Stimulated activated CD4-positive, alpha-beta T cell treated with anti-CD3 and anti-CD28 coated beads, Interleukin-15, amount 100 ng/mL, for 48 hours (primary cell): Measurements from ENCODE around the gene FOXK1.
"Not testable (repeated sequence)": the region's sequence is repeated elsewhere in the genome, so short reads cannot be mapped to it uniquely, and the experiment has no call there.

Source experiments
- DNase-seq, 2 donors: peaks; one replicate each; pipeline ENCODE4 v3.0.0-alpha.2; 2020; ENCODE audit warnings: low read depth in 2 of 2

FOXK1 gene

GRCh38 chr7:4800487-4800886, 118.4 kb downstream of the FOXK1 start:
- DNase-seq, result no peak

GRCh38 chr7:4800926-4801838, 119.1 kb downstream of the FOXK1 start:
- no peak for DNase-seq

DNA sequence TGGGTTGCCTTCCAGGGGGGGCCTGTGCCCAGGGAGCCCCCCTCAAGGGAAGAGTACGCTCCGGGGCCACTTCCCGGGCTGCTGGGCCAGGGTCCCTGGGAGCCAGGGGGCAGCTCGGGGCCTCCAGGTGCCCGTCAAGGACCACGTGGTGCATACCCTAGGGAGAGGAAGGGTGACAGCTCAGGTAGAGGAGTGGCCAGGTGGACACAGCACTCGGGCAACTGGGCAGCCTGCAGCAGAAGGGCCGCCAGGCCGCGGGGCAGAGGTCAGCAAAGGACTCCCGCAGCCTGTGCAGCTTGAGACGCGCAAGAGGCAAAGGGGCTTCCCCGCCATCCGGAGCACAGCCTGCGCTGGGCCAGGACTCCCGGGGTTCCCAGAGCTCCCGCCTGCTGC, 119.7 kb downstream of the FOXK1 start:
- DNase-seq, result no peak

GRCh38 chr7:4802577-4802976, 120.5 kb downstream of the FOXK1 start:
- not testable (repeated sequence) for DNase-seq

DNA sequence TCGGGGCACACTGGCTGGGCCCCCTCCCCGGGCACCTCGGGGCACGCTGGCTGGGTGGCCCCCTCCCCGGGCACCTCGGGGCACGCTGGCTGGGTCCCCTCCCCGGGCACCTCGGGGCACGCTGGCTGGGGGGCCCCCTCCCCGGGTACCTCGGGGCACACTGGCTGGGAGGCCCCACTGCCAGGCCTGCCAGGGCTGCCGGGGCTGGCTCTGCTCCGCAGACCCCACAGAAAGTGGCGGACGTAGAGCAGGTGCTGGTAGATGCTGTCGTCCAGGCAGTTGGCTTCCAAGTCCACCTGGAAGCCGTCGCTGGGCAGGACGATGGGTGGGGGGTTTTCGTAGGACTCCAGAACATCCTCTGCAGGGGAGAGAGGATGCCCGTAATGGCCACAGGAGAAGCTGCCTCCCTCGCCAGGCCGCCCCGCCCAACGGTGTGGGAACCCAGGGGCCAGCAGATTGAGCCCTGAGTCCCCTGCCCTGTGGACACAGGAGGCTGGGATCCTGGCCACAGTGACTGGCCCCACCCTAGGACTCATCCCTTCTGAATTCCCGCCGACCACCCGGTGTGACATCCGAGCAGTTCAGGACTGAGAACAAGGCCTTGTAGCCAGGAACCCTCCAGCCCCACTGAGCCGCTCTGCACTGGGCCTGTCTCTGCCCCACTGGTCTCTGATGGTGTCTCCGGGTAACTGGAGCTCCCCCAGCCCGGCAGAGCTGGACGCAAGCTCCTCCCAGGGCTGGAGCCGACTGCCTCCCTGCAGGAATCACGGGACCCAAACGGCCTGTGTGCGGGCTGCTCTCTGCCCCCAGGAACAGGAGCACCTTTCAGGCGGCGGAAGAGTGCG, 121.5 kb downstream of the FOXK1 start:
- no peak for DNase-seq

GRCh38 chr7:4805110-4805983, 123.3 kb downstream of the FOXK1 start:
- no peak for DNase-seq

DNA sequence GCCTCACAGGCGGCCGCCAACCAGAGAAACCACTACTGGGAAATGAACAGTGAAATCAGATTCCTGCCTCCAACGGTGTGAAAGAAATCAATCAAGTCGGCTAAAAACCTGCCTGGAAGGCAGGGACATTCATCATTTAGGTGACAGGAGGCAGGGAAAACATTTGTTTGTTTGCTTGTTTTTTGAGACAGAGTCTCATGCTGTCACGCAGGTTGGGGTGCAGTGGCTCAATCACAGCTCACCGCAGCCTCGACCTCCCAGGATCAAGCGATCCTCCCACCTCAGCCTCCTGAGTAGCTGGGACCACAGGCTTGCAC, 123.8 kb downstream of the FOXK1 start:
- DNase-seq, result no peak

GRCh38 chr7:4806983-4807597, 125.0 kb downstream of the FOXK1 start:
- DNase-seq, result no peak

DNA sequence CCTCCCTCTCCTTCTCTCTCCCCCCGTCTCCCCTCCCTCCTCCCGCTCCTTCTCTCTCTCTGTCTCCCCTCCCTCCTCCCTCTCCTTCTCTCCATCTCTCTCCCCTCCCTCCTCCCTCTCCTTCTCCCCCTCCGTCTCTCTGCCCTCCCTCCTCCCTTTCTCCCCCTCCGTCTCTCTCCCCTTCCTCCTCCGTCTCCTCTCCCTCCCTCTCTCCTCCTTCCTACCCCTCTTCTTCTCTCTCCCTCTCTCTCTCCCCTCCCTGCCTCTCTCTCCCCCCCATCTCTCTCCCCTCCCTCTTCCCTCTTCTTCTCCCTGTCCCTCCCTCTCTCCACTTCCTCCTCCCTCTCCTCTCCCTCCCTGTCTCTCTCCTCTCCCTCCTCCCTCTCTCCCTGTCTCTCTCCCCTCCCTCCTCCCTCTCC, 125.5 kb downstream of the FOXK1 start:
- no peak for DNase-seq

- DNase-seq, result no peak
Measured at GRCh38 chr7:4808026-4808425, 125.9 kb downstream of the FOXK1 start.

GRCh38 chr7:4808565-4808964, 126.5 kb downstream of the FOXK1 start:
- no peak for DNase-seq

- DNase-seq, result no peak
Measured at GRCh38 chr7:4809091-4809591, 127.0 kb downstream of the FOXK1 start.

DNA sequence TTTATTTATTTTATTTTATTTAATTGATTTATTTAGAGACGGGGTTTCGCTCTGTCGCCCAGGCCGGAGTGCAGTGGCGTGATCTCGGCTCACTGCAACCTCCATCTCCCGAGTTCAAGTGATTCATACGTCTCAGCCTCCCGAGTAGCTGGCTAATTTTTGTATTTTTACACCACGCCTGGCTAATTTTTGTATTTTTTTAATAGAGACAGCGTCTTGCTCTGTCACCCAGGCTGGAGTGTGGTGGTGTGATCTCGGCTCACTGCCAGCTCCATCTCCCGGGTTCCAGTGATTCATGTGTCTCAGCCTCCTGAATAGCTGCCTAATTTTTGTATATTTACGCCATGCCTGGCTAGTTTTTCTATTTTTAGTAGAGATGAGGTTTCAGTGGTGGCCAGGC, 127.6 kb downstream of the FOXK1 start:
- no peak for DNase-seq

- DNase-seq, result no peak
Measured at GRCh38 chr7:4814433-4814832, 132.3 kb downstream of the FOXK1 start.

DNA sequence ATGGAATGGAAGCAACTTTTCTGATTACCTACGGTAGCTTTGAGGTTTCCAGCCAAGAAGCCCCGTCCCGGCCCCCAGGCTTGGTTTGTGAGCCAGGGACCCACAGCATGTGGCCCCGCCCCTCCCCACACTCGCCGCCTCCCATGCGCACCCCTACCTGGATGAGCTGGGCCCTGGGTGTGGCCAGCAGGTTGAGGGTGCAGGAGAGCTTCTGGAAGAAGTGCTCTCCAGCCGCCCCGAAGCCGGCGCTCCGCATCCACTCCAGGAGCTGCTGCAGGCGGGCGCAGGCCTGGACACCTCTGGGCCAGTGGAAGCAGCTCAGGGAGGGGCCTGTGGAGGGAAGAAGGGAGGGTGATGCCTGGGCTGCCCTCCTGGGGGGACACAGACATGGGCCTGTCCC, 133.0 kb downstream of the FOXK1 start:
- DNase-seq, result no peak

DNA sequence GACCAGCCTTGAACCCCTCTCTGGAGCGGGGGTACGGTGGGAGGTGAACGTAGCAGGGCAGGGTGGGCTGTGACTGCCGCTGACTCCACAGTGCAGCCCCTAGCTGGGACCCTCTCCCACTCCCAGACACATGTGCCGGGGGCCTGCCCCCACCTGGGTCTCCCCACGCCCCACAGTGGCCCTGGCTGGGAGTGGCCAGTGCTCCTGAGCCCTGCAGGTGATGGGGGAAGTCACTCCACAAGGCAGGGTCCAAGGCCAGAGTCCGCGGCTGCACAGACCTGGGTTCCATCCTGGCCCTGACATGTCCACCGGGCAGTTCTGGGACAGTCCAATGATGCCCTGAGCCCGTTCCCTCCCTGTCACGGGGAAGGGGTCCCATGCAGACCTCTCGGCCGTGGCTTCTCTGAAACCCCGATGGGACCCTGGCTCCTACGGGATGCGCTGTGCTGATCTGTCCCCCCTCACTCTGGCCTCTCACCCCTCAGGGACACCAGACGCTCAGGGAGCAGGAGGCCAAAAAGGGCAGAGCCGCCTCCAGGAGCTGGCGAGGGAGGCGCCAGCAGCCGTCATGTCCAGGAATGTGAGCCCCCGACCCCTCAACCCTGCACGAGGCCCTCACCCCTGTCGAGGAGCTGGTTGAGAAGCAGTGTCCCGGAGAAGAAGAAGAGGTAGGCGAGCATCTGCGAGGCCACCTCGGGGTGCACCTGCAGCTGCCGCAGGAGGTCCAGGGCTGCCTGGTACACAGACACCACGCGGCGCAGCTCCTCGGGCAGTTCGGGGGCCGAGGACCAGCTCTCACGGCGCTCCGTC, 133.7 kb downstream of the FOXK1 start:
- DNase-seq, result no peak

DNA sequence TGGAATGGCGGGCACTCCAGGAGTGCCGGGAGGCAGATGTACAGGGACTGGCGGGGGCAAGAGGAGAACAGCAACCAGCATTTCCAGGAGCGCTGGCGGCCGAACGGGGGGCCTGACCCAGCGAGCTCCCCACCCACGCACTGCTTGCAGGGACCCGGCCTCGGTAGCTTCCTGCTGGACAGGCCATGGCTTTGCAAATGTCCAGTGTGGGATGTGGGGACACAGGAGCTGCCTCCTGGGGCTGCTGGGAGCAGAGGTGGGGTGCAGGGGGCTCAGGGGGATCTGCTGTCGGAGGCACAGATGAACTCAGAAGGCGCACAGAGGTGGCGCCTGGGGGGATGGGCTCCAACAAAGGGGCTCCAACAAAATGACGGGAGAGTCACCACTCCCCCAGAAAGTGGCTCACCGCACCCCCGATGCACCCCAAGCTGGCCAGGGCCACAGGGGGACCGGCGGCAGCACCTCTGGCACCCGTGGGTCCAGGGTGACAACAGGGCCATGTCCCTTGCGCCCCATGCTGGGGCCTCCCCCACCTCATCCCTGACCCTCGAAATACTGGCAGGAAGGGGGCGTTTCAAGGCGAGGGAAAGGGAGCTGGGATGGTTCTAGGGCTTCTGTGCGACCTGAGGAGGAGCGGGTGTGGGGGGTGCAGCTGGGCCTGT, 134.5 kb downstream of the FOXK1 start:
- DNase-seq, result no peak

DNA sequence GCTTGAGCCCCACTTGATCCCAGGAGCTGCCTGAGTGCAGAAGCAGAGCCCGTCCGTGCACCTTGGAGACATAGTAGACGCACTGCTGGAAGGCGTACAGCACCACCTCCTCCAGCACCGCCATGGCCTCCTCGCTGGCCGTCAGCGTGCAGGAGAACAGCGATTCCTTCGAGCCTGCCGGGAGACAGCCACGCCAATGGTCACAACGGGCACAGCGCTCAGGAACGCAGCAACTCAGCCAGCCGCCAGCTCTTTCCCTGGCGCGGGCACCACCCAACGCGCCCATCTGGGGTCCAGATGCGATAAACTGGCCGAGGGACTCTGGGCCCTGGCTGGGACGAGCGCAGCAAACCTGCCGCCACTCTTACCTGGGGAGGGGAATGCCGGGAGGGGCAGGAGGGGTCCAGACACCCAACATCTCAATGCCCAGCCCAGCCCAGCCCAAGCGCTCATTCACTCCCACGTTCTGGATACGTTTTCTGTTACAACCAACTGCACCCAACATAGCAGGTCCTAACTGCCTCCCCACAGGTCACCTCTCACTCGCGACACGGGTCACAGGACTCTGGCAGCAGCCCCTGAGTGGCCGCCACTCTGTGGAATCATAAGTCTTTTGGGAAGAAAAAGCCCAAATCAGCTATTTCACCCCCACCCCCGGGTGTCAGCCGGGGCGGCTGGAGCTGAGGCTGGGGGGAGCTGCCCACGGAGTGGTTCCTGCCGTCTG, 135.2 kb downstream of the FOXK1 start:
- no peak for DNase-seq
